EH (cell line): ENCODE data around the gene LAPTM5.
"Not testable (repeated sequence)": the region's sequence is repeated elsewhere in the genome, so short reads cannot be mapped to it uniquely, and the experiment has no call there.

Experiments
- DNase-seq: peaks from one replicate; pipeline ENCODE4 v3.0.0-alpha.2; 2015; ENCODE audit warnings: low read depth

LAPTM5 gene

DNA sequence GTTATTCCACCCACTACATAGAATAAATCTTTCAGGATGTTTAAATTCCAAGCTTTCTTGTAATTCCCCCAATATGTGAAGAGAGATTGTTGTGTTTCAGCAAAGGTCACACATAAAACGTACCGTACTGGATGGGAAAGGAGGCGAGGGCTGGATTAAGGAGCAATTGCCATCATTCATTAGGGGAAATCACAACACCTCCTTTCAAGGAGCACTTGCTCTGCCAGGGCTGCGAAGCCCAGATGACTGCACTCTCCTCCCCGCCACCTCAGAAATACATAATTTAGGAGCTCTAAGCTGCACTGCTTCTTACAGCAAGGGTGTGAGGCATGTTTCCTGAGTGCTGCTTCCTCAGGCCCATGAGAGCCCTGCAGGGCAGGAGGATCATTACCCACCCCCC, 63.8 kb downstream of the LAPTM5 start:
- no peak for DNase-seq

DNA sequence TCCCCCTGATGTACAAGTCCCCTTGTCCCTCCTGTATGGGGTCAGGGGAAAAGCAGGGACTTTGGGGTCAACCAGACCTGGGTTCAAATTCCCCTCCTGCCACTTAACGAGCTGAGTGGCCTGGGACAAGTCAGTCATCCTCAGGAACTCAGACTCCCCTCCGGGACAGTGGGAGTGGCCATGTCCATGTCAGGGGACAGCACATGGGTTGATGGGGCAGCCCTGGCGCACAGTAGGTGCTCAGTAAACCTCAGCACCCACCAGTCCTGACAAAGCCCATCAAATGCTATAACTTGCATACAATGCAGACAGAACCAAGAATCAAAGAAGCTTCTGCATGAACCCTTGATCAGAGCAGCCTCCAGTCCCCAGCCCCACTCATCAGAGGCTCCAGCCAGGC, 64.2 kb downstream of the LAPTM5 start:
- no peak for DNase-seq

DNA sequence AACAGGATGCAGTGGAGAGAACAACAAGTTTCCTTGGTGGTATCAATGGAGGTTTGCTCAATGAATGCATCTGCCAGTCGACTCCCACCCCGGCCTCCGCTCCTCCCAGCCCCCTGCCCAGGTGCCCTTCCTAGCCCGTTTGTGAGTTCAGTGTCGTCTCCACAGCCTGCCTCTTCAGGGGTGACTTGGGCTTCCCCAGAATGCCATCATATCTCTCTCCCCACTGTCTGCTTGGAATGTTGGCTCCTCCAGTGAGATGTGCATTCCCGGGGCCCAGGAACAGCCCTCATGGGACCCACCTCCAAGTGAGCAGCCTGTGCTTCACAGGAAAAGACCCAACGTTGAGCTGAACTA, 64.6 kb downstream of the LAPTM5 start:
- DNase-seq: no peak

DNA sequence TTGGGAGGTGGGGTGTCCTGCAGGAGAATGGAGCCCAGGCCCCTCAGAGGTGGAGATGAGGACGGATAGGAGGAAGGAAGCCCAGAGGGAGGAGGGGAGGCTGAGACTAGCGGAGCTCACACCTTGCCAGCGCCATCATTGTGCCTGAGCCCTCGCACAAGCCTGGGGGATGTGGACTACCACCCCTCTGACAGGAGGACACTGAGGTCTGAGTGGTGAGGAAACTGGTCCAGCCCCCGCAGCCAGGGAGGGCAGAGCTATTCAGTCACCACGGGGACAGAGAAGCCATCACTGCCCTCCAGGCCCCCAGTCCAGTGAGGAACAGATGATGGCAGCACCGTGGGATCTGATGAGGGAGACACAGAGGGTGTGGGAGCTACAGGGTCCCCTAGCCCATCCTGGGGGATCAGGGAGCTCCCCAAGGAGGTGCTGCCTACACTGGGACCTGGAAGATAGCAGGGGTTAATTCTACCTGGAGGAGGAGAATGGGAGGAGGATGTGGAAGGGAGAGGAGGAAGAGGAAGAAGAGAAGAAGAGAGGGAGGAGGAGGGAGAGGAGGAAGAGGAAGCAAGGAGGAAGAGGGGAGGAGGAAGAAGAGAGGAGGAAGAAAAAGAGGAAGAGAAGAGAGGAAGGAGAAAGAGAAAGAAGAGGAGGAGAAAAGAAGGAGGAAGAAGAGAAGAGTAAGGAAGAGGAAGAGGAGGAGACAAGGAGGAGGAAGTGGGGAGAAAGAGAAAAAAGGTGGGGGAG, 65.2 kb downstream of the LAPTM5 start:
- DNase-seq: no peak

DNA sequence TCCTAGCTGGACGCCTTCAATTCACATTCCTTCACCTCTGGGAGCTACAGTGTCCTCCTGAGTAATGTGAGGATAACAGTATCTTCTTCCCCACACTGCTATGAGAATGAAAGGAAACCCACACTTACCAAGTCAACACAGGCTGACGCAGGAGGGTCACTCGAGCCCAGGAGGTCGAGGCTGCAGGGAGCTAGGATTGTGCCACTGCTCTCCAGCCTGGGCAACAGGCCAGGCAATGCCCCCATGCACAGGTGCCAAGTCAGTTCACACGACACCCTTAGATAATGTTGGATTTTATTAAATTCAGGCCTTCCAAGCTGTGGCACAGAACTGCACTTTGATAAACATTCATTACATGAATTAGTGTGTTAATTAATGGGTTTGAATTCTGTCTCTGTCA, 66.1 kb downstream of the LAPTM5 start:
- no peak for DNase-seq

DNA sequence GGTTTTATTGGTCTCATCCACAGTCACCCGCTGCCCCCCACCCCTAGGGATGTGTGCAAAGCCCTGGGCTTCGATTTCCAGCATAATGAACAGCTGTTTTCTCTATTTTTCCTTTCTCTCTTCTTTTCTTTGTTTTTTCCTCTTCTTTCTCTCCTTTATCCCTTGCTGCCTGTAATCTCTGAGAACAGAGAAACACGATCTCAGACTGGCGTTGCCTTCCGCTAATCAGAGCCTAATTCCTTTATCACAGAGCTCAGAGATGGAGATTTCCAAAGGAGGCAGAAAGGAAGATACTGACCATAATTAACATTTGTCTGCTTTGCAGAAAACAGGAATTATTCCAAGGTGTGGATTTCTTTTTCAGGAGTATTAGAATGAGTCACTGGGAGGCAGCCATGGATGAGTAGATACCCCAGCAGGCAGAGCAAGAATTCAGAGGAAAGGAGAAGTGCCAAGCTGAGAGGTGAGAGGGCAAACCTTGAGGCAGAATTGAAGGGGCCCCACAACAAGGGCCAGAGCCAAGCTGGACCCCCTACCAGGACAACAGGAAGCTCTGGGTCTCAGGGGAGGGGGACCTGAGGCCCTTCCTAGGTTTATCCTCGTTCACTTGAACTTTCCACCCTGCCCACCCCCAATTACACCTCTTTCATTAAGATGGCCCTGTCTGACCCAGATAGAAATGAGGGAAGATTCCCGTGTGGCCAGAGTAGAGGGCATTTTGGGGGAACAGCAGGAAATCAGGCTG, 67.5 kb downstream of the LAPTM5 start:
- DNase-seq: no peak

DNA sequence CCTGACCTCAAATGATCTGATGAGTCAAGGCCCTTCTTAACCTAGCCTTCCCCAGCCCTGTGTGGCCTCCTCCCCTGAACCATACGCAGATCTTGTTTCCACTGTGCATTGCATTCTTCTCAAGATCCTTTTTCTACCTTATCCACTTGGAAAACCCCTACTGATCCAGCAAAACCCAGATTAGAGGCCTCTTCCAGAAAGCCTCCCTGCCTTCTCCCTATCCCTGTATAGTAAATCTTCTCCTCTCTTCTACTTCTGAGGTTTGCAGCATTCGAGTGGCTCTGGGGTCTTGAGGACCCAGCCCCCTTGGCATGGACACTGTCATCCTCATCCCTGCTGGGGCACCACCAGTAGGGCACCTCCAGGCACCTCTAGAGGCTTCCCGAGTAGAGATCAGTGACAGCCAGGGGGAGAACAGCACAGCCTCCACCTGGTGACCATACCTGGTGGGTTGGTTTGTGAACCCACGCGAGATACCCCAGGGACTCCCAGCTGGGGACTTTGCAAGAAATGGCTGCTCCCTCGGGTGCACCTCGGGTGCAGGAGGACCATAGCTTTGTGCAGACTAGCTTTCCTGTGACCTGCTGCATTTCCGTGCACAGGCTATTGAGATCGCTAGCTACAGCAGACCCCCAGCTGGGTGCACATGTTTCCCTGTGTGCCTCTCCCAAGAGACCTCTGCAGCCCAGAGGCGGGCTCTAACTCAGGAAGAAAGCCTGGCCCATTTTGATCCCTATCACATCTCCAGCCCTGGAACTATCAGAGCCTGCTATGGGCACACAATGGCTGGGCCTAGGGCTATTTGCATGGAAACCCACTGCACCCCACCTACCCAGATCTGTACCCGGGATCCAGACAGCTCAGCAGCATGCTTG, 68.4 kb downstream of the LAPTM5 start:
- DNase-seq: no peak

DNA sequence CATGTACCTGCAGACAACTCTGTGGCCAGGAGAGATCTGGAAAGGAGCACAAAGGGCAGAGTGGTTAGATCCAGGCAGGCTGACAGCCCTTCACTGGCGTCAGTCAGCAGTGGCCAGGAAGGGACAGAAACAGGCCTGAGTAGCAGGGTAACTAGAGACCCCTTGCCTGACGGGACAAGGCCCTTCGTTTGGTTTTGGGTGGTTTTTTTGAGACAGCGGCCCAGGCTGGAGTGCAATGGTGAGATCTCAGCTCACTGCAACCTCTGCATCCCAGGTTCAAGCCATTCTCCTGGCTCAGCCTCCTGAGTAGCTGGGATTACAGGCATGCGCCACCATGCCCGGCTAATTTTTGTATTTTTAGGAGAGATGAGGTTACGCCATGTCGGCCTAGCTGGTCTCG, 69.1 kb downstream of the LAPTM5 start:
- DNase-seq: not testable (repeated sequence)

DNA sequence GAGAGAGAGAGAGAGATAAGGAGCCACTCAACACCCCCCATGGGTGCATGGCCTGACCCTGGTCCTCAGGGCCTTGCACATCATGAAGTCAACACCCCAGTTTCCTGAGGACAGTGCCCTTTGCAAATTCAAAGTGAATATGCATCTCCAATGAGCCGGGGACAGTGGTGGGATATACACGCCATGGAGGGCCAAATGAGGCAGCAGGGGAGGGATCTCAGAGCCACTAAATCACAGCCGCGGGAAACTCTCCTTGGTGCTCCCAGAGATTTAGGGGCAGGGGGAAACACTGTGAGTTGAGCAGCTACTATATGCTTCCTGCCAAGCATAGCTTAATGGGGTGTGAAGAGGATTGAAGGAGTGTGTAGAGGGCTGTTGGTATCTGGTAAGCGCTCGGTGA, 69.7 kb downstream of the LAPTM5 start:
- DNase-seq: no peak

DNA sequence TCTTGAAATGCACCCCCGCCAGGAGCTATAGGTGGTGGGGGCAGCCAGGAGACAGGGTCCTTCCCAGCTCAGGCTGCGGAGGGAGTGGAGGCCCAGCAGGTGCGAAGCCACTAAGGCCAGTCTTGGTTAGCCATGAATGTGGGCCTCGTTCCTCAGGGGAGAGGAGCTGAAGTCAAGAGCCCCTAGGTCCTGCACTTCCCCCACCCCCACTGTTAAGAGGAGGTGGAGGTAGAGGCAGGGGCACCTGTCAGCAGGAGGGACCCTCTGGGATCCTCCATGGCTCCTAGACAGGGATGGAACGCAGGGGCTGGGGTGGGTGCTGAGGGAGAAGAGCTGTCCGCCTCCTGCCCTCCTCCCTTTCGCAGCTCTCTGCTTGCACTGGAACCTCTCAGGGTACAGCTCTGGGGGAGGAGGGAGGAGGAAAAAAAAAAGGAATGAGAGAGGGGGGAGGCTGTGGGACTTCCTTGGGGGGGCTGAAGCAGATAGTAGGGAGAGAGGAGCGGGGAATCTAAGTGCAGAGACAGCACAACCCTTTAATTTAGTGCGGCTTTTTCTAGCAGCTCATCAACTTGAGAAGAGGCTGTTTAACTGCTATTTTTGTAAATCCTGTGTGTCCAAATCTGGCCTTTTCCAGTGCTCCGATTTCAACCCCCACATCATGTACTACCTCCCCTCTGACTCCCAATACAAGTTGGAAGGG, 71.2 kb downstream of the LAPTM5 start:
- no peak for DNase-seq

DNA sequence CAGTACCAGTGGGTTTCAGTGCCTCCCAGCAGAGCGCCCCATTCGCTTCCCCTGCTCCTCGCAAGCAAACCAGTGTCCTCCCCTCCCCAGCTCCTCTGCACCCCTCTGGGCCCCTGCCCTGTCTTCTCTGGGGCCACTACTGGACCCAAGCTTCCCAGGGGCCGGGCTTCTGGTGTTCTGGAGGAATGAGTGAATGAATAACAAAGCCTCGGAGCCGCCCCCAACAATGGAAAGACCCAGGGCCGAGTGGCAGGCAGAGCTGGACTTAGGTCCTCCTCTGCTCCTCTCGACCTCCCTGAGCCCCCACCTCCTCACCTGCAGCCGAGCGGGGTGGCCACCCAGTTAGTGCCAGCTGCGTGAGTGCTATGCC, 71.8 kb downstream of the LAPTM5 start:
- DNase-seq: no peak

DNA sequence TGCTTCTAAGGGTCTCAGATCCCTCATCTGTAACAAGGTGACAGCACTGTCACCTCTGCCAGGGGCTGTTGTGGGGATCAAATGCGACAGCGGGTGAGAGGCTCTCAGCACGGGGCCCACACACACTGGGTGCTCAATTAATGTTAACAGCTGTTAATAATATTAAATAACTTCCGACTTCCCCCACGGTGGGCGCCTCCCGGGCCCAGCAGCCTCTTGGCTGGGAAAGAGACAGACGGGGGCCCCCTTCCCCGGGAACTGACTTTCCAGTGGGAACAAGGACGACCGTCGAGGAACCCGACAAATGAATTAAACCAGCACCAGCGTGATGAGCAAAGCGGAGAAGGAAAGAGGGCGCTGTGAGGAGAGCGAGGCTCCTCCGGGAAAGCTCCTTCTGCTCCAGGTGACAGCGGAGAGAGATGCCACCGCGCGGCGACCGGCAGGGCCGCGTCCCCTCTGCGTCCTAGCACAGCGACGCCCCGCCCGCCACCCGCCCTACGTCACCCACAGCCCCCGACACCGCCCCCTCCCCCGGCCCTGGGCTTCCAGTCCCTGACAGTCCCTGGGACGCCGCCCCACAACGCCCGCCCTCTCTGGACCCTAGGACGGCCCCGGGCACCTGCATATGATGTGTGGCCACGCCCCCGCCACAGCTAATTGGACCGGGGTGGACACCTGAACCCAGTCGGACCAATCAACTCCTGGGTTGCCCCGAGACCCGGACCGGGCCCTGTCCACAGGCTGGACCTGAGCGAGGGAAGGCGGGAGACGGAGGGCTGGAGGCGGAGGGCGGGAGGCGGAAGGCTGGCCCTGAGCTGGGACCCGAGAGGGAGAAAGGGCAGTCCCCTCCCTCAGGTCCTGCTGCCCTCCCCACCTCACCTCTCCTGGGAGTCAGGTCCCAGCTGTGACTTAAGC, 72.4 kb downstream of the LAPTM5 start:
- no peak for DNase-seq

DNA sequence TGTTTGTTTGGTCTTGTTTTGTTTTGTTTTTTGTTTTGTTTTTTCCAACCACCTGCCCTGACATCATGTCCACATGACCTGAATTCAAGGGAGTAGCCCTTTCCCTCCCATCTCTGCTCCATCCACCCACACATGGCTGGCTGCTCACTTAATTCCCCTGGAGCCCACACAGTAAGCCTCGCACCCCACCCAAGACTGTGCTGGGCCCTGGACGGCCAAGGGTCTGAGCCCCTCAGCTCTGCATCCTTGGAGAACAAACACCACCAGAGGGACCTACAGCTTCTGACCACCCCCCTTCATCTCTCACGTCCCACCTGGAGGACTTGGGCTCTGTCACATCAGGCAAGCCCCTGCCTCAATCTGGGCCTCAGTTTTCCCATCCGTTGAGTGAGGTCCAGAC, 73.3 kb downstream of the LAPTM5 start:
- DNase-seq: no peak

DNA sequence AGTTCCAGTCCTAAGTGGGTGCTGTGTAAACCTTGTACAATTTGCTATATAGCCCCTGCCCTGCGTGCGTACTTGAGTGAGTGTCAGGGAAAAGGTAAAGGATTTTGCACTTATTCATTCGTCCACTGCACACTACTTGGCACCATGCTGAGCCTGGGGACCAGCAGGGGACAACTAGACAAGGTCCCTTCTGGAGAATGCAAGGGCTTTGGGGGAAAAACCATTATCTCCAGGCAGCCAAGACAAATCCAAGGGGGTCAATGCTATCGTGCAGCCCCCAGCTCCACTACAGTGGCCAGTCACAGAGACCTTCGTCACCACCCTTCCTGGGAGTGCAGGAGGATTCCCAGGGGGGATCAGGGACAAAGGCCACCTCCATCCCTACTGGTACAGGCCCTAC, 73.9 kb downstream of the LAPTM5 start:
- no peak for DNase-seq
